OCI-LY3 (cell line): Measurements from ENCODE around the gene ARHGEF17.

Experiments
- CTCF ChIP-seq: fragments of 200-600, 300-600 bp; sonication (generic); IDR thresholded peaks from 2 replicates; pipeline ENCODE4 v1.5.1; 2014; ENCODE audit warnings: antibody characterized with exemption, low read length, low read depth
- EZH2phosphoT487 ChIP-seq: fragments of 200-600 bp; shearing (Covaris generic); IDR thresholded peaks from 2 replicates; pipeline ENCODE4 v1.6.1; 2018; ENCODE audit warnings: antibody characterized with exemption, mixed run types, low read depth

GRCh38 chr11:73285721-73286120 lies 22.4 kb upstream of the ARHGEF17 start:
- TF ChIP-seq CTCF (no peak), EZH2phosphoT487 (no peak)
